Measurements from ENCODE around the gene GGT6.

GRCh38 chr17:4516735-4517134 lies 43.6 kb downstream of the GGT6 start:
- TF ChIP-seq CTCF (IDR thresholded peaks at IDR 0.05; ENCODE audit: insufficient read depth, low read length) (no peak), GABPA (IDR thresholded peaks at IDR 0.05; ENCODE audit: low read depth) (no peak), POLR2AphosphoS5 (IDR thresholded peaks at IDR 0.05; ENCODE audit: low read depth) (no peak), SPI1 (IDR thresholded peaks at IDR 0.05; ENCODE audit: borderline replicate concordance, low read depth) (no peak)
- TF ChIP-seq, protein P1, sequence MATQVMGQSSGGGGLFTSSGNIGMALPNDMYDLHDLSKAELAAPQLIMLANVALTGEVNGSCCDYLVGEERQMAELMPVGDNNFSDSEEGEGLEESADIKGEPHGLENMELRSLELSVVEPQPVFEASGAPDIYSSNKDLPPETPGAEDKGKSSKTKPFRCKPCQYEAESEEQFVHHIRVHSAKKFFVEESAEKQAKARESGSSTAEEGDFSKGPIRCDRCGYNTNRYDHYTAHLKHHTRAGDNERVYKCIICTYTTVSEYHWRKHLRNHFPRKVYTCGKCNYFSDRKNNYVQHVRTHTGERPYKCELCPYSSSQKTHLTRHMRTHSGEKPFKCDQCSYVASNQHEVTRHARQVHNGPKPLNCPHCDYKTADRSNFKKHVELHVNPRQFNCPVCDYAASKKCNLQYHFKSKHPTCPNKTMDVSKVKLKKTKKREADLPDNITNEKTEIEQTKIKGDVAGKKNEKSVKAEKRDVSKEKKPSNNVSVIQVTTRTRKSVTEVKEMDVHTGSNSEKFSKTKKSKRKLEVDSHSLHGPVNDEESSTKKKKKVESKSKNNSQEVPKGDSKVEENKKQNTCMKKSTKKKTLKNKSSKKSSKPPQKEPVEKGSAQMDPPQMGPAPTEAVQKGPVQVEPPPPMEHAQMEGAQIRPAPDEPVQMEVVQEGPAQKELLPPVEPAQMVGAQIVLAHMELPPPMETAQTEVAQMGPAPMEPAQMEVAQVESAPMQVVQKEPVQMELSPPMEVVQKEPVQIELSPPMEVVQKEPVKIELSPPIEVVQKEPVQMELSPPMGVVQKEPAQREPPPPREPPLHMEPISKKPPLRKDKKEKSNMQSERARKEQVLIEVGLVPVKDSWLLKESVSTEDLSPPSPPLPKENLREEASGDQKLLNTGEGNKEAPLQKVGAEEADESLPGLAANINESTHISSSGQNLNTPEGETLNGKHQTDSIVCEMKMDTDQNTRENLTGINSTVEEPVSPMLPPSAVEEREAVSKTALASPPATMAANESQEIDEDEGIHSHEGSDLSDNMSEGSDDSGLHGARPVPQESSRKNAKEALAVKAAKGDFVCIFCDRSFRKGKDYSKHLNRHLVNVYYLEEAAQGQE (IDR thresholded peaks at IDR 0.05; ENCODE audit: insufficient replicate concordance, low read depth), result no peak

Measured in HL-60 (cell line).